KMS-11 (cell line): ENCODE results near the gene NSUN6.
"Not testable (repeated sequence)": the region's sequence is repeated elsewhere in the genome, so short reads cannot be mapped to it uniquely, and the experiment has no call there.

Source experiments
- H2AFZ ChIP-seq: fragments of 200-600 bp; sonication (generic); 2 replicates; pipeline ENCODE4 v1.6.1; 2016; ENCODE audit warnings: antibody characterized with exemption, mixed run types, low read depth
- H3K27ac ChIP-seq: fragments of 200-600 bp; sonication (generic); 2 replicates; pipeline ENCODE4 v1.6.1; 2016; ENCODE audit warnings: mild to moderate bottlenecking, mixed run types
- H3K27me3 ChIP-seq: fragments of 200-600 bp; sonication (generic); 2 replicates; pipeline ENCODE4 v1.6.1; 2017; ENCODE audit warnings: mild to moderate bottlenecking, low read depth, mixed run types, moderate library complexity; ENCODE audit not compliant: insufficient read depth
- H3K36me3 ChIP-seq: fragments of 200-600 bp; sonication (generic); 2 replicates; pipeline ENCODE4 v1.6.1; 2017; ENCODE audit warnings: mild to moderate bottlenecking, mixed run types; ENCODE audit not compliant: insufficient read depth
- H3K4me1 ChIP-seq: fragments of 200-600 bp; sonication (generic); 2 replicates; pipeline ENCODE4 v1.6.1; 2016; ENCODE audit warnings: mild to moderate bottlenecking, low read depth, mixed run types; ENCODE audit not compliant: poor library complexity, severe bottlenecking
- H3K4me2 ChIP-seq: fragments of 200-600 bp; sonication (generic); 2 replicates; pipeline ENCODE4 v1.7.0; 2016; ENCODE audit warnings: mild to moderate bottlenecking, mixed run types
- H3K4me3 ChIP-seq: fragments of 200-600 bp; sonication (generic); IDR thresholded peaks from 2 replicates; pipeline ENCODE4 v1.6.1; 2017; ENCODE audit warnings: low read depth, low read length, mixed read lengths; ENCODE audit not compliant: insufficient read depth
- H3K79me2 ChIP-seq: fragments of 200-600 bp; sonication (generic); 2 replicates; pipeline ENCODE4 v1.6.1; 2016; ENCODE audit warnings: low read depth, mixed run types; ENCODE audit not compliant: insufficient read depth
- H3K9ac ChIP-seq: fragments of 200-600 bp; sonication (generic); 2 replicates; pipeline ENCODE4 v1.6.1; 2016; ENCODE audit warnings: mild to moderate bottlenecking, mixed run types
- H4K20me1 ChIP-seq: fragments of 200-600 bp; sonication (generic); 2 replicates; pipeline ENCODE4 v1.6.1; 2016; ENCODE audit warnings: mild to moderate bottlenecking, mixed run types; ENCODE audit not compliant: insufficient read depth
- TF ChIP-seq, protein P1 (sequence below): fragments of 200-600 bp; sonication (generic); conservative IDR thresholded peaks from 2 replicates; pipeline ENCODE4 v1.6.1; 2017; ENCODE audit warnings: low read depth, mild to moderate bottlenecking, antibody characterized with exemption, low read length, moderate library complexity, mixed read lengths

NSUN6 gene

DNA sequence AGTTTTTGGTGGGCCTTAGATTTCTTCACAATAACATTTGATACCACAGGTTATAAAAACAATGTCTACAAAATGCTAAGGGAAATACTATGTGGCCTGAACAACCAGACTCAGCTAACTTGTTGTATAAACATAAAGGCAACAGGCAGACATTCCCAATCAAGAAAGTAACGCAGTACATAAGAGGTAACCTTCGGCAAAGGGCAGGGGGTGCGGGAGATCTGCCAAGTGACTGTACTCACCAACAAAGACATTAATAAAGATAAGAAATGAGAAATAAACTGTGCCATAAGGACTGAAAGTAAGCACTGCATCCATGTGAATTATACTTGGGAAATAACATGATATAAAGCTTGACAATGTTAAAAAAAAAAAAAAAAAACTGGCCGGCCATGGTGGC, 15.4 kb downstream of the NSUN6 start:
- no peaks in the 10 kb centered on the region for H3K4me1 ChIP-seq
- no peak overlapping the region for H3K27ac ChIP-seq
- no peaks in the 10 kb centered on the region for H4K20me1 ChIP-seq
- H3K36me3 ChIP-seq = no peaks in the 10 kb centered on the region
- H3K27me3 ChIP-seq = no peaks in the 10 kb centered on the region
- no peak overlapping the region for H3K4me2 ChIP-seq
- no peak overlapping the region for H3K4me3 ChIP-seq
- TF ChIP-seq, protein P1, sequence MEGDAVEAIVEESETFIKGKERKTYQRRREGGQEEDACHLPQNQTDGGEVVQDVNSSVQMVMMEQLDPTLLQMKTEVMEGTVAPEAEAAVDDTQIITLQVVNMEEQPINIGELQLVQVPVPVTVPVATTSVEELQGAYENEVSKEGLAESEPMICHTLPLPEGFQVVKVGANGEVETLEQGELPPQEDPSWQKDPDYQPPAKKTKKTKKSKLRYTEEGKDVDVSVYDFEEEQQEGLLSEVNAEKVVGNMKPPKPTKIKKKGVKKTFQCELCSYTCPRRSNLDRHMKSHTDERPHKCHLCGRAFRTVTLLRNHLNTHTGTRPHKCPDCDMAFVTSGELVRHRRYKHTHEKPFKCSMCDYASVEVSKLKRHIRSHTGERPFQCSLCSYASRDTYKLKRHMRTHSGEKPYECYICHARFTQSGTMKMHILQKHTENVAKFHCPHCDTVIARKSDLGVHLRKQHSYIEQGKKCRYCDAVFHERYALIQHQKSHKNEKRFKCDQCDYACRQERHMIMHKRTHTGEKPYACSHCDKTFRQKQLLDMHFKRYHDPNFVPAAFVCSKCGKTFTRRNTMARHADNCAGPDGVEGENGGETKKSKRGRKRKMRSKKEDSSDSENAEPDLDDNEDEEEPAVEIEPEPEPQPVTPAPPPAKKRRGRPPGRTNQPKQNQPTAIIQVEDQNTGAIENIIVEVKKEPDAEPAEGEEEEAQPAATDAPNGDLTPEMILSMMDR = no peak
- H3K79me2 ChIP-seq = no peaks in the 10 kb centered on the region
- no peak overlapping the region for H2AFZ ChIP-seq
- H3K9ac ChIP-seq = no peak overlapping the region

DNA sequence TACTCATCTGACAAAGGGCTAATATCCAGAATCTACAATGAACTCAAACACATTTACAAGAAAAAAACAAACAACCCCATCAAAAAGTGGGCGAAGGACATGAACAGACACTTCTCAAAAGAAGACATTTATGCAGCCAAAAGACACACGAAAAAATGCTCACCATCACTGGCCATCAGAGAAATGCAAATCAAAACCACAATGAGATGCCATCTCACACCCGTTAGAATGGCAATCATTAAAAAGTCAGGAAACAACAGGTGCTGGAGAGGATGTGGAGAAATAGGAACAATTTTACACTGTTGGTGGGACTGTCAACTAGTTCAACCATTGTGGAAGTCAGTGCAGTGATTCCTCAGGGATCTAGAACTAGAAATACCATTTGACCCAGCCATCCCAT, 18.9 kb downstream of the NSUN6 start:
- H3K4me2 ChIP-seq, H3K27me3 ChIP-seq, H3K79me2 ChIP-seq, H3K27ac ChIP-seq, H3K4me3 ChIP-seq, H3K4me1 ChIP-seq, H4K20me1 ChIP-seq, H3K36me3 ChIP-seq, H3K9ac ChIP-seq, H2AFZ ChIP-seq: not testable (repeated sequence)

DNA sequence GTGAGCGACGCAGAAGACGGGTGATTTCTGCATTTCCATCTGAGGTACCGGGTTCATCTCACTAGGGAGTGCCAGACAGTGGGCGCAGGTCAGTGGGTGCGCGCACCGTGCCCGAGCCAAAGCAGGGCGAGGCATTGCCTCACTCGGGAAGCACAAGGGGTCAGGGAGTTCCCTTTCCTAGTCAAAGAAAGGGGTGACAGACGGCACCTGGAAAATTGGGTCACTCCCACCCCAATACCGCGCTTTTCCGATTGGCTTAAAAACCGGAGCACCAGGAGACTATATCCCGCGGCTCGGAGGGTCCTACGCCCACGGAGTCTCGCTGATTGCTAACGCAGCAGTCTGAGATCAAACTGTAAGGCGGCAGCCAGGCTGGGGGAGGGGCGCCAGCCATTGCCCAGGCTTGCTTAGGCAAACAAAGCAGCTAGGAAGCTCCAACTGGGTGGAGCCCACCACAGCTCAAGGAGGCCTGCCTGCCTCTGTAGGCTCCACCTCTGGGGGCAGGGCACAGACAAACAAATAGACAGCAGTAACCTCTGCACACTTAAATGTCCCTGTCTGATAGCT, 23.9 kb downstream of the NSUN6 start:
- not testable (repeated sequence) for H3K27ac ChIP-seq, H3K9ac ChIP-seq

DNA sequence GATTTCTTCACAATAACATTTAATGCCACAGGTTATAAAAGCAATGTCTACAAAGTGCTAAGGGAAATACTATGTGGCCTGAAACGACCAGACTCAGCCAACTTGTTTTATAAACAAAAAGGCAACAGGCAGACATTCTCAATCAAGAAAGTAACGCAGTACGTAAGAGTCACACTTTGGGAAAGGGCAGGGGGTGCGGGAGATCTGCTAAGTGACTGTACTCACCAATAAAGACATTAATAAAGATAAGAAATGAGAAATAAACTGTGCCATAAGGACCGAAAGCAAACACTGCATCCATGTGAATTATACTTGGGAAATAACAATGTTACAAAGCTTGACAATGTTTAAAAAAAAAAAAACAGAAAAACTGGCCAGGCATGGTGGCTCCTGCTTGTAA, 25.5 kb downstream of the NSUN6 start:
- Histone ChIP-seq H3K36me3 (no peaks in the 10 kb centered on the region), H3K79me2 (no peaks in the 10 kb centered on the region), H2AFZ (no peak overlapping the region), H4K20me1 (no peaks in the 10 kb centered on the region), H3K27ac (no peak overlapping the region), H3K4me3 (no peak overlapping the region), H3K9ac (no peak overlapping the region), H3K27me3 (no peaks in the 10 kb centered on the region), H3K4me1 (no peaks in the 10 kb centered on the region), H3K4me2 (no peak overlapping the region)
- TF ChIP-seq, protein P1 = no peak

More for the DNA sequence above, 23.9 kb downstream of the NSUN6 start:
- not testable (repeated sequence) for H3K4me1 ChIP-seq, H3K27me3 ChIP-seq, H3K79me2 ChIP-seq, H3K4me3 ChIP-seq, H3K36me3 ChIP-seq, H4K20me1 ChIP-seq
- peak overlapping the region; percentile 42; the same call in 1 of the 2 replicates for H2AFZ ChIP-seq
- peak overlapping the region; percentile 29; the same call in 1 of the 2 replicates for H3K4me2 ChIP-seq

DNA sequence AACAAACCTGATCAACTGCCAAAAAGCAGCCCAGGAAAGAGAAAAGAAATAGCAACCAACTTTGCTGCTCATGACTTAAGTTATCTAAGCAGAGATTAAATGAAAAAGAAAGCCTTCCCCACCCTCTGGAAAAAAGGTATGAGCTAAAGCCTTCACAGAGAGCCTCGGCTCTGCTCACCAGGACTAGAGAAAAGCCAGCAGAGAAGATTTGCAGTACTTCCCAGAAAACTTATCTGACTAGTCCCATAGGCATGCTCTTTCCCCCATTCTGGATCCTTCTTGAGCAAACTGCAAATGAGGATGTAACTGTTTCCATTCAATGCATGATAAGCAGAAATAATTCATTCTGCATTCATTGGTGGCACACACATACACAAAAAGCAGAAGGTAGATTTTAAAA, 27.7 kb downstream of the NSUN6 start:
- H3K79me2 ChIP-seq, H3K9ac ChIP-seq, H4K20me1 ChIP-seq, H3K4me1 ChIP-seq, H3K27me3 ChIP-seq, H3K27ac ChIP-seq, H3K4me3 ChIP-seq, H2AFZ ChIP-seq, H3K4me2 ChIP-seq, H3K36me3 ChIP-seq: not testable (repeated sequence)

DNA sequence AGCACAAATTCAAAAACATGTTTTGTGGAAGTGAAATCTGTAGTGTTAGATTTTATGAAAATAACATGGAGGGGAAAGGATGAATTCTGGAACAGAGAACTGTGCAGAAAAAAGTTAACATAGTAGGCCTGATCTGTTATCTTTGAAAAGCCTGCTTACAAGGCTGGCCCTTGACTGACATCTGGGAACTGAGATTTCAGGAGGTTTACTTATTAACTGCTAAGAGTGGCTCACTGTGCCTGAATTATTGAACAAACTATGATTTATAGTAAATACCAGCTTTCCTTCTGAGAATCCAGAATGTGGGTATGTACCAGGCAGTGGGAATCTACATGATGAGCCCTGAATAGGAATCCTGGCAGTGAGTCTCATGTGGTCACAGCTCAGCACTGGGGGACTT, 30.5 kb downstream of the NSUN6 start:
- no peaks in the 10 kb centered on the region for H3K79me2 ChIP-seq
- H2AFZ ChIP-seq = no peak overlapping the region
- no peak overlapping the region for H3K4me2 ChIP-seq
- no peaks in the 10 kb centered on the region for H4K20me1 ChIP-seq
- TF ChIP-seq, protein P1 = no peak
- no peak overlapping the region for H3K9ac ChIP-seq
- no peak overlapping the region for H3K27ac ChIP-seq
- no peaks in the 10 kb centered on the region for H3K4me1 ChIP-seq
- H3K36me3 ChIP-seq = no peaks in the 10 kb centered on the region
- H3K27me3 ChIP-seq = no peaks in the 10 kb centered on the region
- no peak overlapping the region for H3K4me3 ChIP-seq
